K562 (cell line): ENCODE measurements around the gene MIS18A. TPM values are rescaled to one million over a fixed set of nuclear protein-coding genes. Genes with fewer than 3 reads are reported as not detected.
A peak's percentile ranks its signal among the peaks of the same experiment; 100 is the strongest.

Experiments used
- ARID2 ChIP-seq: fragments of 450-650 bp; IDR thresholded peaks from 2 replicates; pipeline ENCODE4 v1.6.1; 2017; ENCODE audit warnings: antibody characterized with exemption, mild to moderate bottlenecking
- BRCA1 ChIP-seq, 2 experiments: fragments of 450-650 bp in 1 of 2; sonication (generic) in 1 of 2; formaldehyde crosslinking in 1 of 2; IDR thresholded peaks; 2 replicates each; pipeline versions ENCODE4 v1.5.0 to v1.6.1; 2017 to 2020; ENCODE audit warnings: mild to moderate bottlenecking in 1 of 2, missing genetic modification reagents in 1 of 2
- E2F3 ChIP-seq: fragments of 250-450 bp; sonication (Bioruptor Pico); IDR thresholded peaks from 2 replicates; pipeline ENCODE4 v1.4.0; 2020; ENCODE audit warnings: mild to moderate bottlenecking
- JUNB ChIP-seq: fragments of 450-650 bp; formaldehyde crosslinking; conservative IDR thresholded peaks from 2 replicates; pipeline ENCODE4 v1.4.0; 2020; ENCODE audit warnings: mild to moderate bottlenecking
- KDM1A ChIP-seq, 2 experiments: fragments of 450-650 bp; IDR thresholded peaks; 2 replicates each; pipeline ENCODE4 v1.6.1; 2016; ENCODE audit warnings: mild to moderate bottlenecking in 2 of 2
- KDM2B ChIP-seq: fragments of 250-450 bp; sonication (Bioruptor Pico); IDR thresholded peaks from 2 replicates; pipeline ENCODE4 v1.8.0; 2021; ENCODE audit warnings: mild to moderate bottlenecking, moderate library complexity
- KDM5B ChIP-seq: fragments of 200-600 bp; sonication (generic); IDR thresholded peaks from 2 replicates; pipeline ENCODE4 v1.6.1; 2012; ENCODE audit warnings: low read depth, mild to moderate bottlenecking, moderate library complexity, low read length, control low read depth, inconsistent platforms; ENCODE audit not compliant: insufficient replicate concordance
- NFATC3 ChIP-seq: fragments of 450-650 bp; IDR thresholded peaks from 2 replicates; pipeline ENCODE4 v1.6.1; 2017; ENCODE audit warnings: mild to moderate bottlenecking
- POLR2AphosphoS5 ChIP-seq: IDR thresholded peaks from 2 replicates; pipeline ENCODE4 v1.6.1; 2011; ENCODE audit warnings: mild to moderate bottlenecking, low read depth, low read length, moderate library complexity; ENCODE audit not compliant: control insufficient read depth, insufficient read depth
- RBM17 ChIP-seq: fragments of 200-400 bp; formaldehyde crosslinking; IDR thresholded peaks from 2 replicates; pipeline ENCODE4 v1.6.1; 2017; ENCODE audit warnings: low read depth, mild to moderate bottlenecking, low read length, borderline replicate concordance
- RCOR1 ChIP-seq, 2 experiments: IDR thresholded peaks; 2 replicates each; pipeline ENCODE4 v1.6.1; 2012; ENCODE audit warnings: low read depth in 2 of 2, low read length in 2 of 2, borderline replicate concordance in 1 of 2, improper control_type of control experiment in 1 of 2
- SRF ChIP-seq, 2 experiments: fragments of 250-450, 450-650 bp in 1 of 2; sonication (Bioruptor Pico) in 1 of 2; sonication (generic) in 1 of 2; formaldehyde crosslinking; IDR thresholded peaks; 2 replicates each; pipeline versions ENCODE4 v1.5.0 to v1.5.1; 2020 to 2022; ENCODE audit warnings: mild to moderate bottlenecking in 1 of 2, missing genetic modification reagents in 1 of 2
- SRSF3 ChIP-seq: fragments of 200-400 bp; formaldehyde crosslinking; IDR thresholded peaks from 2 replicates; pipeline ENCODE4 v1.6.1; 2016; ENCODE audit warnings: mild to moderate bottlenecking, low read length, moderate library complexity; ENCODE audit not compliant: insufficient read depth
- TEAD2 ChIP-seq: fragments of 450-650 bp; IDR thresholded peaks from 2 replicates; pipeline ENCODE4 v1.6.1; 2016; ENCODE audit warnings: missing genetic modification characterization, control low read depth, missing compliant biosample characterization
- TOE1 ChIP-seq, 2 experiments: fragments of 450-650 bp in 1 of 2; sonication (generic) in 1 of 2; formaldehyde crosslinking in 1 of 2; IDR thresholded peaks; 2 replicates each; pipeline versions ENCODE4 v1.7.1 to v1.8.0; 2016 to 2022; ENCODE audit warnings: borderline replicate concordance in 2 of 2, mild to moderate bottlenecking in 2 of 2, antibody characterized with exemption in 1 of 2, inconsistent platforms in 1 of 2, low read depth in 1 of 2, missing genetic modification reagents in 1 of 2, moderate library complexity in 1 of 2
- U2AF1 ChIP-seq: fragments of 200-400 bp; formaldehyde crosslinking; optimal IDR thresholded peaks from 2 replicates; pipeline ENCODE3; 2017; ENCODE audit warnings: mild to moderate bottlenecking, low read depth, low read length, moderate library complexity
- WHSC1 ChIP-seq: IDR thresholded peaks from one replicate; pipeline ENCODE4 v1.6.1; 2012; ENCODE audit warnings: low read length, control low read depth, inconsistent platforms
- ZC3H4 ChIP-seq: sonication (generic); formaldehyde crosslinking; IDR thresholded peaks from 2 replicates; pipeline ENCODE4 v1.9.0; 2021; ENCODE audit warnings: missing genetic modification reagents, borderline replicate concordance
- ZNF134 ChIP-seq: fragments of 250-450 bp; sonication (Bioruptor Pico); conservative IDR thresholded peaks from 2 replicates; pipeline ENCODE4 v1.4.0; 2020
- ZNF224 ChIP-seq: sonication (generic); formaldehyde crosslinking; IDR thresholded peaks from 2 replicates; pipeline ENCODE4 v1.8.0; 2022; ENCODE audit warnings: mild to moderate bottlenecking, missing genetic modification reagents
- ZNF23 ChIP-seq: fragments of 250-450 bp; sonication (Bioruptor Pico); IDR thresholded peaks from 2 replicates; pipeline ENCODE4 v1.4.0; 2020; ENCODE audit warnings: mild to moderate bottlenecking
- polyA plus RNA-seq, 8 experiments: library from polyadenylated mRNA; depleted of rRNA in 4 of 8; stranded (reverse) in 5 of 8; unstranded in 3 of 8; fragments of >200 nt; fragmentation: Nextera tagmentation in 2 of 8; fragmentation: Illumina TruSeq in 1 of 8; extraction: Ambion mirVana in 2 of 8; extraction: Trizol in 1 of 8; gene quantifications; 2 replicates each; pipeline versions ENCODE4 v1.2.1 to v1.2.3, GENCODE V29; 2011 to 2014; ENCODE audit warnings: inconsistent platforms in 1 of 8, missing spikeins in 1 of 8
- total RNA-seq, 7 experiments: library from RNA; depleted of rRNA in 6 of 7; stranded (reverse); fragments of >200 nt in 6 of 7; fragmentation: Illumina TruSeq in 2 of 7; extraction: Trizol in 2 of 7; gene quantifications; 2 replicates each; pipeline versions ENCODE4 v1.2.1 to v1.2.3, GENCODE V29; 2011 to 2021; ENCODE audit warnings: low replicate concordance in 1 of 7
- TF ChIP-seq, protein P1 (sequence below): IDR thresholded peaks from 2 replicates; pipeline ENCODE4 v1.6.1; 2012; ENCODE audit warnings: low read depth, low read length, improper control_type of control experiment, borderline replicate concordance

The MIS18A gene
- total and polyA plus RNA-seq, 9 of the 15 experiments (the other 6 are each of a cell fraction or from before 2014, with no cell fraction given): 17.7 to 75.3 (median 60.3) TPM

DNA sequence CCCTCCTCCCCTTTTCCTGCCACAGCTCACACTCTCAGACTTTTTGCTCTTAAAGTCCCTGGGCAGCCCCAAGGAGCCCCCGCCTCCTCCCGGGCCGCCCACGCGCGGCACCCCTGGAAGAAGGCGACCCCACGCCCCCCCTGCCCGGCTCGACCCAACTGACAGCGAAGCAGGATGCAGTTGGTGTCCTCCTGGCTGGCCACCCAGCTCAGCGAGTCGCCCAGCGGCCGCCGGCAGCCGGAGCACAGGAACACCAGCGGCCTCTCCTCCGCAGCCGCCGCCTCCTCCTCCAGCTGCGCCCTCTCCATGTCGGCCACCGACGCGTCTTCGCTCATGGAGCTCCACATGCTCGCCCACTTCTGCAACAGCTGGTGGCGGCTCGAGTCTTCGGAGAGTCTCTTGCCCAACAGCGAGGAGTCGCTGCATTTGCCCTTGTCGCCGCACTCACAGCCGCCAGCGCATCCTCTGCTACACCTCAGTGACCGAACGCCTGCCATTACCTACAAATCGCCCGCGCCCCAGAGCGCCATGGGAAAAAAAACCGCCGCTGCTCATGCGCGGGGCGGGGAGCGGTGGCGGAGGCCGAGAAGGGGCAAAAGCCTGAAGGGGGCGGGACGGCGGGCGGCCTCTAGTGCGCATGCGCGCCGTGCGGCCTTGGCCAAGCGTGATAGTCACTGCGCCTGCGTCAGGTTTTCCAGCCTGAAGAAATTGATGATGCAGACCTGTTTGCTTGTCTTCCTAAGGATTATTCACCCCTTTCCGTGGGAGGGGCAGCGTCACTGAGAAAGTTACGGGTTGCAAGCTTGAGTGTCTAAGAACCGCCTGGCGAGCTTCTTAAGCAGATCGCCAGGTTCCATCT lies at the start of gene MIS18A (continued):
- peak; percentile 79; the same call in 1 of the 2 replicates for TF ChIP-seq POLR2AphosphoS5
- TF ChIP-seq NFATC3: no peak
- no peak for TF ChIP-seq ZC3H4
- TF ChIP-seq RCOR1 (IDR thresholded peaks at IDR 0.05; ENCODE audit: borderline replicate concordance in 1 of 2, low read depth in 2 of 2, low read length in 2 of 2): no peak; a peak in 1 of 4 replicates
- no peak for TF ChIP-seq U2AF1
- TF ChIP-seq SRSF3: no peak
- no peak for TF ChIP-seq BRCA1 (IDR thresholded peaks at IDR 0.05)
- TF ChIP-seq BRCA1 (CRISPR knock-in tag; IDR thresholded peaks at IDR 0.05): no peak
- TF ChIP-seq, protein P1, sequence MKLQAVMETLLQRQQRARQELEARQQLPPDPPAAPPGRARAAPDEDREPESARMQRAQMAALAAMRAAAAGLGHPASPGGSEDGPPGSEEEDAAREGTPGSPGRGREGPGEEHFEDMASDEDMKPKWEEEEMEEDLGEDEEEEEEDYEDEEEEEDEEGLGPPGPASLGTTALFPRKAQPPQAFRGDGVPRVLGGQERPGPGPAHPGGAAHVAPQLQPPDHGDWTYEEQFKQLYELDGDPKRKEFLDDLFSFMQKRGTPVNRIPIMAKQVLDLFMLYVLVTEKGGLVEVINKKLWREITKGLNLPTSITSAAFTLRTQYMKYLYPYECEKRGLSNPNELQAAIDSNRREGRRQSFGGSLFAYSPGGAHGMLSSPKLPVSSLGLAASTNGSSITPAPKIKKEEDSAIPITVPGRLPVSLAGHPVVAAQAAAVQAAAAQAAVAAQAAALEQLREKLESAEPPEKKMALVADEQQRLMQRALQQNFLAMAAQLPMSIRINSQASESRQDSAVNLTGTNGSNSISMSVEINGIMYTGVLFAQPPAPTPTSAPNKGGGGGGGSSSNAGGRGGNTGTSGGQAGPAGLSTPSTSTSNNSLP: no peak
- no peak for TF ChIP-seq TEAD2 (tag)
- TF ChIP-seq SRF (CRISPR knock-in tag; IDR thresholded peaks at IDR 0.05): 0 out of 4 replicates have a peak, but pooled peaks of 1 of the 2 experiments have one; percentile 9
- TF ChIP-seq WHSC1: no peak
- peak; percentile 86 for TF ChIP-seq TOE1 (IDR thresholded peaks at IDR 0.05; ENCODE audit: borderline replicate concordance)
- TF ChIP-seq TOE1 (CRISPR knock-in tag; IDR thresholded peaks at IDR 0.05; ENCODE audit: borderline replicate concordance, low read depth): no peak
- no peak for TF ChIP-seq ZNF23 (CRISPR knock-in tag)
- TF ChIP-seq KDM5B: peak; percentile 87
- TF ChIP-seq ARID2: no peak
- no peak for TF ChIP-seq KDM2B (CRISPR knock-in tag)
- TF ChIP-seq E2F3 (CRISPR knock-in tag): no peak
- TF ChIP-seq ZNF134: no peak
- TF ChIP-seq RBM17: no peak
- TF ChIP-seq ZNF224 (CRISPR knock-in tag): no peak
- no peak for TF ChIP-seq JUNB (CRISPR knock-in tag)
- TF ChIP-seq KDM1A (IDR thresholded peaks at IDR 0.05): no peak
